HG02943 (cell line): Measurements from ENCODE around the gene PPP1R18.
"Not testable (repeated sequence)": the region's sequence is repeated elsewhere in the genome, so short reads cannot be mapped to it uniquely, and the experiment has no call there.

ENCODE experiments used
- ATAC-seq: cut with Tn5 transposase; IDR thresholded peaks from one replicate; pipeline ENCODE4 v1.9.1; 2021; ENCODE audit warnings: mild to moderate bottlenecking, low read depth, moderate library complexity; ENCODE audit not compliant: unreplicated experiment

The PPP1R18 gene

DNA sequence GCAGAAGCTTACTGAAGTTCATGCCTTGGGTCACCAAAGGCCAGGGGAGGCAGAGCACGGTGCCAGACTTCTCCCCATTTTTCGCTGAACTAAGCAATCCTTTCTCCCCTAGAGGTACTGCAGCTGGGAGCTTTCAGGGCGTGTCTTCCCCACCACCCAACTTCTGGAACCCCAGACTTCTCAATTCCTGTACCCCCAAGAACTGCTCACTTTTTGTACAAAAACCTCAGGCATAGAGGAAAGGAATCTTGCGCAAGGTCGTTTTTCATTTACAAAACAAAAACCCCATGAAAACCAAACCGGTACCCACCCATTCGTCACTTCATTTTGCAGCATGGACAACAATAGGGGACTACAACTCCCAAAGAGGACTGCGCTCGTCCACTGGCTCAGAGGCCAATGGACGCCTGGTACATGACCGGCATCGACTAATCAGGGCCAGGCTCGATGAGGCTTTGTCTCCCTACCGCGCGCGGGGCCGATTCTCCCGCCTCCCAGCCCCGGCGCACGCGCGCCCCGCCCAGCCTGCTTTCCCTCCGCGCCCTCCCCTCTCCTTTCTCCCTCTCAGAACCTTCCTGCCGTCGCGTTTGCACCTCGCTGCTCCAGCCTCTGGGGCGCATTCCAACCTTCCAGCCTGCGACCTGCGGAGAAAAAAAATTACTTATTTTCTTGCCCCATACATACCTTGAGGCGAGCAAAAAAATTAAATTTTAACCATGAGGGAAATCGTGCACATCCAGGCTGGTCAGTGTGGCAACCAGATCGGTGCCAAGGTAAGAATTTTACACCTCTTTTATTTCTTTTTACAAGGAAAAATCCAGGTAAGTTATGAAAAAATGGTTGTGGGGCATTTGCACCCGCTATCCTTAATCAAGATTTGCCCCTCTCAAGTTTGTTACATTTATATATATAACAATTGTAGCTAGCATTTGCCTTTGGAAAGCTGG, 33.6 kb upstream of the PPP1R18 start, which contains the start of gene TUBB:
Gene TUBB, plus strand, starts transcription at position 562 of the 947 bp plus-strand sequence. Its CDS starts 155 bp downstream, at position 717.
- ATAC-seq, result peak; percentile 24

DNA sequence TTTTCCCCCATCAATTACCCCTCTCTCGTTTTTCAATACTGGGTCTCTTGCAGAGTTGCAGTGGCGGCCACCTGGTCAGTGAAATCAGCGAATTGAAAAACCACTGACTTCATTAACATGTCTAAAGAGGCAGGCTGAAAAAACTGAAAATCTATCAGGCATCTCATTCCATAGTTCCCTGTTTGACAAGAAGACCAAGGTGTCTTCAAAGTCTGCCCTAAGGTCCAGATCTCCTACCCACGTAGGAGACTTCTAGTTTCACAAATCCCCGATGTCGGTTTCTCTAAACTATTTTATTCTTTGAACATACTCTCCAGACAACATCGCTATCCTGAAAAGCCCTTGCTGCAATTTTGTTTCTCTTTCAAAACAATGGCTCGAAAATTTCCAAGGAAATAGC, 32.9 kb upstream of the PPP1R18 start:
- no peak for ATAC-seq

DNA sequence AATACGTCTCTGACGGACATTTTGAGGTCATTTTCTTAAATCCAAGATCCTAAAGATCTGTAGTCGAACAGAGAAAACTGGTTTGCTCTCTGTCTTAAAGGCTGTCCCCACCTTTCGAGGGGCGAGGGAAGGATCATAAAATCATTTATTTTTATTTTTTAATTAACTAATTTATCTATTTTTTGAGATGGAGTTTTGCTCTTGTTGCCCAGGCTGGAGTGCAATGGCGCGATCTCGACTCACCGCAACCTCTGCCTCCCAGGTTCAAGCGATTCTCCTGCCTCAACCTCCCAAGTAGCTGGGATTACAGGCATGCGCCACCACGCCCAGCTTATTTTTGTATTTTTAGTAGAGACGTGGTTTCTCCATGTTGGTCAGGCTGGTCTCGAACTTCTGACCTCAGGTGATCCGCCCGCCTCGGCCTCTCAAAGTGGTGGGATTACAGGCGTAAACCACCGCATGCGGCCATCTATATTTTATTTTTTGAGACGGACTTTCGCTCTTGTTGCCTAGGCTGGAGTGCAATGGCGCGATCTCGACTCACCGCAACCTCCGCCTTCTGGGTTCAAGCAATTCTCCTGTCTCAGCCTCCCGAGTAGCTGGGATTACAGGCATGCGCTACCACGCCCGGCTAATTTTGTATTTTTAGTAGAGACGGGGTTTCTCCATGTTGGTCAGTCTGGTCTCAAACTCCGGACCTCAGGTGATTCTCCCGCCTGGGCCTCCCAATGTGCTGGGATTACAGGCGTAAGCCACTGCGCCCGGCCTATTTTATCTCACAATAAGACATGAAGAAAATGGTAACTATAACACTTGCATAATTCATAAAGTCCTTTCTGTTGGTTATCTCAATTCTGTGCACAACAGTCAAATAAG, 31.6 kb upstream of the PPP1R18 start:
- ATAC-seq, result not testable (repeated sequence)

DNA sequence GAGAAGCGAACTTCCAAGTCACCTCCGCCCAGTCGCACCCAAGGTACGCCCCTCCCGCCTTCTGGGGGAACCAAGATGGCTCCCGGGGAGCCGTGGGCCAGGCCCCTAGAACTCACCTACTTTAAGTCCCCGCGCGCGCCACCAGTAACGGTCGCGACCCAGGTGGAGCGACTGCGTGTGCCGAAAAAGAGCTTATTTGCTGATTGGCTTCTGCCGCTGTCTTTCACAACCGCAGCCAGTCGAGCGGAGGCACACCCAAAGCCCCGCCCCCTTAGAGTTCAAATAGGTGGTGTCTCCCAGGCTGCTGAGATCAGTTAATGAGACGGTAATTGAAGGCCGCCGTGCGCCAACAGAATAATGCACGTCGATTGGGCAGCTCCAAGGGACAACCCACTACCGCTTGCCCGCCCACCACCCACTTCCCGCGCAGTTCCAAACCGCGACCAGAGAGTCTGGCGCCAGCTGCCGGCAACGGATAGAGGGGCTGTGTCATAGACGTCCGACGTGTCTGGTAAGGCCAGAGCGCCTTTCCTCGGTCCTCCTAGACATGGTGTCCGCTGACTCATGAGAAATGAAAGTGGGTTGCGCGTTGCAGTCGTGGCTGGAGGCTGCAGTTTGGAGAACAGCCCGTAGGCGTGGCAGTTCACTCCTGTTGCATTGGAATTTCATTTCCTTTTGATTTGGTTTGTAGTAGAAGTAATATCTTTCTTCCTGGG, 30.8 kb upstream of the PPP1R18 start, which contains the start of gene MDC1:
Gene MDC1, minus strand, starts transcription at position 153 of the 716 bp plus-strand sequence. CDS start 2,106 bp downstream, outside the sequence.
- ATAC-seq, result peak; percentile 65

DNA sequence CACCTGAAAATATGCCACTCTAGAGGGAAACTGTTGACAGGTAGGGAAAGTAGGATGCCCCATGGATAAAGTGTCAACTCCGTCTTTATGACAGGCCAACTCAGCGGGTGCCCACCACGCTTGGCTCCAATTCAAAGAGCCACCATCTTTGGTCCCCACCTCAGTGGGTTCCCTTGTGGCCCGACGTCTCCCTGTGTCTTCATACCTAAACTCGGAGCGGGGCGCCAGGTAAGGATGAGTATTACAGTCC, 30.4 kb upstream of the PPP1R18 start:
- ATAC-seq, result no peak

DNA sequence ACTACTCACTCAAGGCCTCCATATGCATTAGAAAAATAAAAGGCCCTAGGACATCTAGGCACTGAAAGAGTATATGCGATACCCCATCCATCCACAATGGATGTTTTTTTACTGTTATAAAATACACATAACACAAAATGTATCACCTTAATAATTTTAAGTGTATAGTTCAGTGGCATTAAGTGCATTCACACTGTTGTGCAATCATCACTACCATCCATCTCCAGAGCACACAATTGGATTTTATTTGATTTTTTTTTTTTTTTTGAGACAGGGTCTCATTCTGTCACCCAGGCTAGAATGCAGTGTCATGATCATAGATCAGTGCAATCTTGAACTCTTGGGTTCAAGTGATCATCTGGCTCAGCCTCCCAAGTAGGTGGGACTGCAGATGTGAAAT, 27.8 kb upstream of the PPP1R18 start:
- ATAC-seq, result no peak

DNA sequence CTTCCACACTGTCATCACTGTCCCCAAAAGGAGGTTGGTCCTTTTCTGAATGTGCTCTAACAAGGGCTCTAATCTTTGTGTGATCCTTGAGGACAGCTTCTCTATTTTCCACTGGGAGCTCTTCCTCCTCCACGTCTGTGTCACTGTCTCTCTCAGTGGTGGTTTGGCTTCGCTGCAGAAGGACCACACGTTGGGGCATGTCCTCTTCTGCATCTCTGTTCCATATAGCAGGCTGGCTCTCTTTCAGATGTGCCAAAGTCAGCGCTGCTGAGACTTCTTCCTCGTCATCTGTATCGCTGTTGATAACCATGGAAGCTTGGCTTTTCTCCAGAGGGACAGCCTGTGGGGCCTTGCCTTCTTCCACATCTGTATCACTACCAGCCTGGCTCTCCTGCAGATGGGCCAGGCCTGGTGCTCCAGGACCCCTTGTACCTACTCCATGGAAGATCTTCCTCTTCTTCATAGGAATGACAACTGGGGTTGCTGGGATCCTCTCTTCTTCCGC, 26.0 kb upstream of the PPP1R18 start:
- ATAC-seq, result no peak

DNA sequence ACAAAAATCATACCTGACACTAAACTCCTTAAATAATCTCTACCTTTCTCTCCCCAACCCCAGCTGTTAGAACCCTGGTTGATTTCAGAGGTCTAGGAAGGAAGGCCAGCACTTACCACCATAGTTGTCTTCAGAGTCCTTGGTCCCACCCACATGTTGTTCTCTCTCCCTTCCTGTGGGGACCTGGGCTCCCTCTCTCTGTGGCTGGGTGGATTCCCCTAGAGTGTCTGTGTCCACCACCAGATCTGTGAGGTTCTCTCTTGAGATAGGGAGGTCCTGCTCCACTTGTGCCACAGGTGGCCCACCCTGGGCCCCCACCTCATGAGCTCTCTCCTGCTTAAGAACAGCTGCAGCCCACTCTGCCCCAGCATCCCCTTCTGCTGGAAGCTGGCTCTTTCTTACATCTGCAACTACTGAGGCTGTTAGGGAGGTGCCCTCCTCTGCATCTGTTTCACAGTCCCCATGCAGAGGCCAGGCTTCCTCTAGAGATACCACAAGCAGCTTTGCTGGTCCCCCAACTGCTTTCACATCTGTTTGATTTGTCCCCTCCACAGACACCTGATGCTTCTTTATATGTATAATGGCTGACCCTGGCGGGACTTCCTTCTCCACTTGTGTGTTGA, 25.4 kb upstream of the PPP1R18 start:
- ATAC-seq, result no peak

DNA sequence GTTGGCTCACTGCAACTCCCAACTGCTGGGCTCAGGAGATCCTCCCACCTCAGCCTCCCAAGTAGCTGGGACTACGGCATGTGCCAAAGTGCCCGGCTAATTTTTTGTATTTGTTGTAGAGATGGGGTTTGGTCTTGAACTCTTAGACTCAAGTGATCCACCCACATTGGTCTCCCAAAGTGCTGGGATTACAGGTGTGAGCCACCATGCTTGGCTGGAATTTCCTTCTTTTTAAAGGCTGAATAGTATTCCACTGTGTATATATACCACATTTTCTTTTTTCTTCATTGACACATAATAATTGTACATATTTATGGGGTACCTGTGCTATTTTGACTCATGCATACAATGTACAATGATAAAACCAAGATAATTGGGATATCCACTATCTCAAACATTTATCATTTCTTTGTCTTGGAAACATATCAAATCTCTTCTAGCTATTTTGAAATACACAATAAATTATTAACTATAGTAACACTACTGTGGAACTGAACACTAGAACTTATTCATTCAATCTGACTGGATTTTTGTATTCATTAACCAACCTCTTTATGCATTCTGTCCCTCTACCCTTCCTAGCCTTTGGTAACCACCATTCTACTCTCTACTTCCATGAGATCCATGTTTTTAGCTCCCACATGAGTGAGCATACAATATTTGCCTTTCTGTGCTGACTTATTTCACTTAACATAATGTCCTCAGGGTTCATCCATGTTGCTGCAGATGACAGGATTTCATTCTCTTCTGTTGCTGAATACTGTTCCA, 22.8 kb upstream of the PPP1R18 start:
- no peak for ATAC-seq

DNA sequence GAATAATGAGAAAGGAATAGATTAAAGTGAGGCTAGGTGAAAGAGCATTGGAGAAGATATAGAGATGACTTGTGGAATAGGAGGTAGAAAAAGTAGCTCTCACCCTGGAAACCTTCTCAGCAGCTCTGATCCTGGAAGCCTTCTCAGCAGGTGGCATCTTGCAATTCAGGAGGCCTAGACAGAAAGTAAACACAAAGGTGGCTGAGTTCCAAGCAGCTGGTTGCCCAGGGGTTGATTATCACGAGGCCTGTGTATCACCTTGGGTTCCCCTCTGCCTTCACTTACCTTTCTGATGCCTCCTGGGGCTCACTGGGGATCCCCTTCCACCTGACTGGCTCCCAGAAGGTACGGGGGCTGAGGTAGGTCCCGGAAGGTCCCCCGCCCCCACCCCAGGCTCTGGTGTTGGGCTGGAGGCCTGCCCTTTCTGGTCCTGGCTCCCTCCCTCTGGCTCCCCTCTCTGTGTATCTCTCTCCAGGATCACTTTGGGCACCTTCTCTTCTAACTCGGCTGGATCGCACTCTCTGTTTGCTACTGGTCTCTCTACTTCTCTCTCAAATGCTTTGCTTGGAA, 20.9 kb upstream of the PPP1R18 start:
- ATAC-seq, result no peak

DNA sequence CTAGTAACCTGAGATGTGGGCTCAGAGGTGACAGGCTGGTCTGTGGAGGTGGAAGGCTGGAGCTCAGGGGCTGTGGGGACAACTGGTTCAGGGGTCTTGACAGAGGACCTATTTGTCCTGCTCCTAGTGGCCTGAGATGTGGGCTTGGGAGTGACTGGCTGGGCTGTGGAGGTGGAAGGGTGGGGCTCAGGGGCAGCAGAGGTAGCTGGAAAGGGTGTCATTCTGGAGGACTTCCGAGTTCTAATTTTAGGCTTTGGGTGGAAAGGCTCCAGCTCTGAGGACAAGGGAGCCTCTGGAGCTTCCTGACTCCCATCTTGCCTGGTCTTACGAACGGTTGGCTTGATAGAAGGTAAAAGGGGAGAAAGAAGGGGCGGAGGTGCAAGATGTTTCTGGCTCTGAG, 19.2 kb upstream of the PPP1R18 start:
- ATAC-seq, result no peak

DNA sequence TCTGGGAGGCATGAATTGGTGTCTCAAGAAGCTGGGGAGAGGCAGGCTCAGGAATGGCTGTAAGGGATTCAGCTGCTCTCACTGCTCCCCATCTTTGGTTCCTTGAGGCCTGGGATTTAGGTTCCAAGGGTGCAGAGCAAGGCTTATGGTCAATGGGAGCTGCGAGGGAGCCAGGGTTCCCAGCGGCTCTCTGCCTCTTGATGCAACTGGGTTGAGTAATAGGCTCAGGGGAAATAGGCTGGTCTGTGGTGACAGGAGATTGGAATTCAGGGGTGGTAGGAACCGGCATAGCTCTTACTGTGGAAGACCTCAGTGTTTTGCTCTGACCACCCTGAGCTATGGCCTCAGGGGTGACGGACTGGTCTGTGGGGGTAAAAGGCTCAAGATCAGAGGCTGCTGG, 17.4 kb upstream of the PPP1R18 start:
- ATAC-seq, result no peak

DNA sequence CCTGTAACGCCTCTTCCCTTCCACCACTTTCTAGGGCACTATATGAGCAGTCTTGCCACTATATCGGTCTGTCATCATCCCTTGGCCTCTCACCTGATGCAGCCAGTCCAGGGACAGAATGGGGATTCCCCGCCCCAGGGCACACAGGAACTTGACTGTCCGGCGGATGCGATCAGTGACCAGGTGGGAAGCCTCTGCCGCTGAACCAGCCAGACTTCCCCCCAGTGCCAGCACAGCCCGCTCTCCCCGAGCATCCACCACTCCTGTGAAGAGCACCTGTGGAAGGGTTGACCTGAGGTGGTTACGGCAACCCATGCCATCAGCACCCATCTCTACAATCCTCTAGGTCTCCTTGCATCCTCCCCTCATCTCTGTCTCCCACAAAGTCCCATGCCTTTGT, 16.6 kb upstream of the PPP1R18 start:
- ATAC-seq, result no peak

DNA sequence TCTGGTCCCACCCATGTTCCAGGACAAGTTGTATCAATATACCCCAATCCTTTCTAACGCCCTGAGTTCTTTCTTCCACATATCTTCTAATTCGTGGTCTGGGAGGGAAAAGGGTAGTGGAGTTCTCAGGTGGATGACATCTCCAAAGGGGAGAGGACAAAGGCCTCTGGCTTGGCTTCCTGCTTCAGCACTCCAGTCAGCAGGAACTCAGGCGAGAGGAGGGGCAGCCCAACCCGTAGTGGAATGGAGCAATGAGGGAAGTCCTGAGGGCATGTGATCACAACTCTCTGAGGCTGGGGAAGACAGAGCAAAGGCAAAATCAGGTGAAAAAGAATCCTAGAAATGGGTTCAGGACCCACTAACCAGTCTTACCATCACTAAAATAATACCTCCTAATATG, 13.9 kb upstream of the PPP1R18 start:
- no peak for ATAC-seq

DNA sequence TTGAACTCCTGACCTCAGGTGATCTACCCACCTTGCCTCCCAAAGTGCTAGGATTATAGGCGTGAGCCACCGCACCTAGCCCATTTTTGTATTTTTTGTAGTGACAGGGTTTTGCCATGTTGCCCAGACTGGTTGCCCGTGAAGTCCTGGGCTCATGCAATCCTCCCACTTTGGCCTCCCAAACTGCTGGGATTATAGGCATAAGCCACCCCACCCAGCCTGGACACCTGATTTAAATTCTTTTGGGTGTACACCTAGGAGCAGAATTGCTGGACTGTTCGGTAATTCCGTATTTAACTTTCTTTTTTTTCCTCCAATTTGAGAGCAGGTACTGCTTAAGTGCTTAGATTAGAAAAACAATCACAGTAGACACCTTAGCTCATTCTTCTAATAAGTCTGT, 10.0 kb upstream of the PPP1R18 start:
- ATAC-seq, result no peak

DNA sequence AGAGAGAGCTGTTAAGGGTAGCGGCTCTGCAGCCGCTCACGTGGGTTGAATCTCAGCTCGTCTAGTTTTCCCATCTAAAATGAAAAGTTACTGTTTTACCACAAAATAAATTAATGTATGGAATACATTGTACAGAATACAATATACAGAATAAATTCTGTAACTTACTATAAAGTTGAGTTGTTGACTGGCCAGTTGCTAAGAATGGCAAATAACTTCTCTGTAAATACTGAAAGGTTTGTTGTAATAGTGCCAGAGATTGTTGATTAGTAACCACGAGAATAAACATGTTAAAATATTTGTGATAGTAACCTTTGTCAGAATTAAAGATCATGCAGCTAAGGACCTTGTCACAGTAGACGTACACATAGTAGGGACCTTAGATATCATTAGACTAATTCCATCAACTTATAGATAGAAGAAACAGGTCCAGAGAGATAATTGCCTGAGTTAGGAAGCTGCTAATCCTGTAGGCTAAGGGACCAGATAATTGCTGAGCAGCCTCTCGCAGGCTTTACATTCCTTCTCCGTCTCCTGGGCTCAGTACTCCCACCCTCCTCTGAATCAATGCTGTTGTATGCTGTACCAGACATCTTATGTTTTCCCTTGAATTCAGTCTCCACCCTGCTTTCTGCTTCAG, 4.9 kb upstream of the PPP1R18 start:
- ATAC-seq, result no peak

DNA sequence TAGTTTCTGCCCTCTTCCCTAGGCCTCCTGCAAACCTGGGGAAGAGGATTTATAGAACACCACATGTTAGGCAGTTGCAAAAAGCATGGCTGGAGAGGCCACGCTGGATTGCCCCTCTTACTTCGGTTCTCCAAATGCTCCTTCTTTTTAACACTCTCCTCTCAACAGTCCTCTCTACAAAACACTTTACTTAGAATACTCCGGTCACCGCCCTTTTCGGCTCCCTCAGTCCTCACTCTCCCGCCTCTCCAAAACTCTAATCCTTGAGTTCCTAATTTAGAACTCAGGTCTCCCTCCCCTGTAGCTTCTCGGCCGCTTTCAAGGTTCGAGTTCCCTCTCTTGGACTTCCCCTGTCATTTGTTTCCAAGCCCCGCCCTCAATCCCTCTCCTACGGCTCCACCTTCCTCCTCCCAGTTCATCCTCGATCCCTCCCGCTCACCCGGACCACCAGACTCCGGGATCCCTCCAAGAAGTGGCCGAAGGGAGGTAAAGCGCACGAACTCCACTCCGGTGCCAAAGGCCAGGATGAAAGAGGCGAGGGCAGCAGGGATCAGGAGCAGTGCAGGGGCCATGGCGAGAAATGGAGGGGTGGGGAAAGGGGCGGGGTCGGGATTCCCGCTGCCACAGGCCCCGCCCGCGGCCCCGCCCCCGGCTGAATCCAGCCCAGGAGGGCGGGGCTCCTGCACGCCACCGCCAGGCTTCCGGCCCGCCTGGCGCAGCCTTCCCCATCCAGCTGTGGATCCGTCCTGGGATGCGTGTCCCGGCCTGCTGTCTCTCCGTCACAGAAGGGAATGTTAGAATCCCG, 4.2 kb upstream of the PPP1R18 start, which contains the start of gene NRM:
Gene NRM, minus strand, starts transcription at position 582 of the 805 bp plus-strand sequence. Its CDS starts 10 bp downstream, at position 572.
- no peak for ATAC-seq

DNA sequence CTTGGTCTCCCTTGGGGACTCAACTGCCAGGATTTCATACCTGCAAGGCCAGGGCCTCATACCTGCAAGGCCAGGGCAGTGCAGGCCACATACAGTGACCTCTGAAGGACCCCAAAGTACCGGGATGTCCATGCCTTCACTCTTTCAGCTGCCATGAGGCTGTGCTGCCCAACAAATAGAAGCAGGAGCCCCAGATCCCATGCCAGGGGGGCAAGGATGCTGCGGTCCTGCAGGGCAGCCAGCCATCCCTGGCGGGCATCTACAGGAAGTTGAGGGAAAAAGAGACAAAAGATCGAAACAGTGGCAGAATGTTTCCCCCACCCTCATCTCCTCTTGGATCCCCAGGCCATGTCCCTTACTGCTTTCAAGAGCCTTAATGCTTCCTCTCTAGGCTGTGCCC, 3.5 kb upstream of the PPP1R18 start:
- no peak for ATAC-seq
